Dermis blood vessel endothelial cell (primary cell): Measurements from ENCODE around the gene SYTL4. TPM values are rescaled to one million over a fixed set of nuclear protein-coding genes. Genes with fewer than 3 reads are reported as not detected.

Experiments used
- DNase-seq: peaks from one replicate; pipeline ENCODE4 v3.0.0; 2010
- total RNA-seq: library from RNA; depleted of rRNA; stranded (reverse); fragments of >200 nt; gene quantifications from 2 replicates; pipeline ENCODE4 v1.2.3, GENCODE V29; 2014

Gene SYTL4
- total RNA-seq, 1 donor from 2014 or later = 31.7 TPM

DNA sequence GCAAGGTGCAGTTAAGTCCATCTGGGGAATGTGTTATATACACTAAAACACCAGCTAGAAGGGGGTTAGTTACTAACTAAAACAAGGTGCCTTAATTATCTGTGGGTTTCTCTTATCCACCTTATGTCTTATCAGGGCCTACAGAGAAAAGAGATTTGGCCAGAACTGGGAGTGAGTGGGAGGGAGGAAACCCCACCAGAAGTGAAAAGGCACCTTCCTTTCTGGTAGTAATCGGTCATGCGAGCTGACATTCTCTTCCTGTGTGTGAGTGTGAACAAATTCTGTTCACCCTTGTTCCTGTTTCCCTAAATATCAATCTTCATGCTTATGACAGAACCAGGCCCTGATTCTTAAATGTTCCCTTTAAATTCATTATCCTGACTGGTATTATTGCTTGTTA, 44.4 kb downstream of the SYTL4 start:
- peak; percentile 20 for DNase-seq

GRCh38 chrX:100687128-100687527, 44.8 kb downstream of the SYTL4 start:
- DNase-seq = no peak

DNA sequence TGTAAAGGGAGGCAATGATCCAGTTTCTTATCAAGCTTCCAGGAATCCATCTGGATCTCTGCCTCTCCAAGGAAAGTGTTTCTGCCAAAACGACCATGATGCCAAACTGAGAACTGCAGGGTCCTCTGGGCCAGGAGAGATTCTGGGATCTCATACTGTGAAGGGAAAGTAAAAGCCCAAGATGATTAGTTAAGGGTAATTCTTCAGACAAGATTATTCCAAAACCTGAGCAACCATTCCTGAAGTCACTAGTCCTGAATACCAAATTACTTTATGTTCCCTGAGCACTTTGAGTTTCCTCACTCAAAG, 46.0 kb downstream of the SYTL4 start:
- no peak for DNase-seq

GRCh38 chrX:100685284-100685996, 46.5 kb downstream of the SYTL4 start:
- DNase-seq = peak; percentile 88

DNA sequence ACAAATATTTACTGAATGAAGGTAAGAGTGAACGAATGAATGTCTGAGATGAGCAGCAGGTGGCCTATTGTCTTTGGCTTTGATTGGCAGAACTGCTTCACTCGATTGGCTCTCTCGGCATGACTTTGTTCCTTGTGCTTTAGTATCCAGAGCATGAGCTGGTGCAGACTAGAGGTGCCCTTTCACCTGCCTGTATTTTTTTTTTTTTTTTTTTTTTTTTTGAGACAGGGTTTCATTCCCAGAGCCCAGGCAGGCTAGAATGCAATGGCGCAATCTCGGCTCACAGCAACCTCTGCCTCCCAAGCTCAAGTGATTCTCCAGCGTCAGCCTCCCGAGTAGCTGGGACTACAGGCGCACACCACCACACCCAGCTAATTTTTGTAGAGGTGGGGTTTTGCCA, 49.0 kb downstream of the SYTL4 start:
- DNase-seq = no peak

DNA sequence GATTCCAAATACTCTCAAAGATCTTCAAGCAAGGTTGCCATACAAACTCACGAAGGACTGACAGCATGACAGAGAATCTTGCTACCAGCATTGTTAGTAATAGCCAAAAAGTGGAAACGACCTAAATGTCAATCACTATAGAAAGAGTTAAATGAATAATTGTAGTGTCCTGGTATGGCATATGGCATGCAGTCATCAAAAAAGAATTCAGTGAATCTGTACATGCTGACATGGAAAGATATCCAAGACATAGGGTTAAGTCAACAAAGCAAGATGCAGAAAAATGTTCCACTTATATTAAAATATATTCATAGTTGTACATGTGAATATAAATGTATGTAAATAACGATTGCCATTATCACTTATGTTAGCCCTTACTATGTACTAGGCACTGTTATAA, 50.3 kb downstream of the SYTL4 start:
- no peak for DNase-seq

DNA sequence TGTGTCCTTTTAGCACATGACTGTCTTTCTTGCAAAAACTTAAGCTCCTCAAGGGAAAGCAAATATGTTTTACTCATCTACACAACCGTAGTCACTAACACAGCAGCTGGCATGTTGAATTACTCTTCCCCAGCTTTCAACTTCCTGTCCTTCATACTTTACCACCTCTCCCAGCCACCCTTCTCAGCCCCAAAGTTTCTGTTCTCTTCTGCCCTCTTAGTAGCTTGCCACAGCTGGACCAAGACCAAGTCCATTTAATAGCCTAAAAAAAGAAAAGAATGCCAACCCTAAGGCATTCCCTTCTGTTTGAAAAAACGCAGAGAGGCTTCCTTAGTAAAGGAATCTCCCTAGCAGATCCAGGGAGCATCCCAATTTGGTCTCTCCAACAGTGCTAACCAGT, 51.2 kb downstream of the SYTL4 start:
- DNase-seq = no peak

DNA sequence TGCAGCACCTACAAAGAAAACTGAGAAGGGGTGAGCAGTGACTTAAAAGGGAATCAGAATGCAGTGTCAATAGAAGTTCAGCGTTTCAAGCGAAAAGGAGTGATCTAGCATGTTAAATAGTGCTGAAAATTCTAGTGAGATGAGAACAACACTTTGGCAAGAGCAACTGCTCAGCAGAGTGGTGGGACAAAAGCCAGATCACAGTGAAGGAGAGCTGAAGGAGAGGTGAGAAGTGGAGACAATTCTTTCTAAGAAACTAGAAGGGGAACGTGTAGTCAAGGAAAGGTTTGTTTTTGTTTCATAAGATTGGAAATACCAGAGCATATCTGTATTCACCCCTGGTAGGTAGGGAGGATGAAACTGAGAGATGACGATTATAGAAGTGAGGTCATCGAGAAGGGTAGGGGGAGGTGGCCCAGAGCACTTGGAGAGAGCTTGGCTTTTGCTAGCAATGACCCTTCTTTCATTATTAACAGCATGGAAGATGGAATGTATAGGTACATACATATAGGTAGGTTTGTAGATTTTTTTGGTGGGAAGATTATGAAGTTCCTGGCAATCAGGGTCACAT, 54.2 kb downstream of the SYTL4 start:
- DNase-seq = no peak

DNA sequence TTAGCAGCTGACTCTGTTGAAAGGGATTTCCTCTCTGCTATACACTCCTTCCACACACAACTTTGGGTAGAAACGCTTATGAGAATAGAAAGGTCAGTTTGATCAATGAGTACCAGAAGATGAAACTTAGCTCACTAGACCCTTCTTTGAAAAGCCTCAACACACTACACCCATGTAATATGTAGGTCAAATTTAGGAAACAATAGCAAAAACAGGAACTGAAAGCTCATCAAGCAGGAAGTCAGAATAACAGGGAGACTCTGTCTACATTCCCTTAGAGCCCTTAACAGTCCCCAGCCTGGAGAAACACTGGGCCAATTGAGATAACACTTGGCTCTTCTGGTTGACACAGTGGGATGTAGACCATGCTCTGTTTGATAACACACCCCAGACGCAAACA, 57.2 kb downstream of the SYTL4 start:
- peak; percentile 22 for DNase-seq

GRCh38 chrX:100673397-100673953, 58.4 kb downstream of the SYTL4 start:
- peak; percentile 68 for DNase-seq

- no peak for DNase-seq
Observed at GRCh38 chrX:100672966-100673365, 59.0 kb downstream of the SYTL4 start.

- no peak for DNase-seq
Observed at GRCh38 chrX:100663642-100664041, 68.3 kb downstream of the SYTL4 start.

GRCh38 chrX:100662796-100663195, 69.1 kb downstream of the SYTL4 start:
- DNase-seq = peak; percentile 42

GRCh38 chrX:100662170-100662569, 69.8 kb downstream of the SYTL4 start:
- DNase-seq = no peak

DNA sequence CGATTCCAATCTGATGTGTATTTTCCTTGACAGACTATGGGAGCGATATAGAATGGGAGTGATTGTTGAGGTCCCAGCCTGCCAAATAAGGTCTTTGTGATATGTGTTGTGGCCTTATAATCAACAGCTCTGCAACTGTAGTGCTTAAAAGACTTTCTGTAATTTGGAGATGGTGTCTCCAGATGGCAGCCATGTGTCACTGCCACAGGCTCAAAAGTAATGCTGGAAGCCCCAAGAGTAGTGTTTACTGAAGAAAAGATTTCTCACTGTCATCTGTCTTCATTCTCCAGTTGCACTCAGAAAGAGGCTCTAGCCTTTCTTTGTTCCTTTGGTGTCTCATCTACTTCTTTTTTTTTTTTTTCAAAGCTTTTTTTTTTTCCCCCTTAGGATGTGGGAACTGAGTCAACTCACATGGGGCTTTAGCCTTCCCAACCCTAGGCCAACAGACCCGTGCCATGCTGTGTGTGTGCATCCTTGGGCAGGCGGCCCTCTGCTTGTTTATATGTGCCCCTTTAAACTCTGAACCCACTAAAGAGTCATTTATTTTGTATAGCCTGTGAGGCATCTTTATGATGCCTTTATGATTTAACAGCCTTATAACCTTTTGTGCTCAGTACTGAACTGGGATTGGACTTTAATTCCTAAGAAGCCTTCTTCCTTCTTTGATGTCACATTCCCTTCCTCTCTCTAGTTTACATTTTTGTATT, 72.3 kb downstream of the SYTL4 start:
- DNase-seq = peak; percentile 27

DNA sequence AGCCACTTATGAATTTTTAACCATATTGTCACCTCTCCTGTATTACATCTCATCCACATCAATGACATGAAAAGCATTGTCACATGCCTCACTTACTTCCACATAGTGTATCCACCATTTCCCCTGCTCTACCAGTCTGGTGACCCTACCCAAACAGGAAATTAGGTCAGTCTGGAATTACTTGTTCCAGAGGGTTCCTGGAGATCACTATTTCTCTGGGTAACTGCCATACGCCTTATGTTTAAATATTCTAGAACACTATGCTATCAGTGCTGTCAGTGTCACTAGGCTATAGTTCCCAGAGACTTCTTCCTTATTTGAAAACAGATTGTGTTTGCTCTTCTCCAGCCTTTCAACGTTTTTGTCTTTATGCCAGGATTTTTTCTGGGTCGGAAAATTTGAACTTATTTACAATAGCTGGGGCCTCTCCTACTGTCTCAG, 73.0 kb downstream of the SYTL4 start:
- DNase-seq = peak; percentile 69

DNA sequence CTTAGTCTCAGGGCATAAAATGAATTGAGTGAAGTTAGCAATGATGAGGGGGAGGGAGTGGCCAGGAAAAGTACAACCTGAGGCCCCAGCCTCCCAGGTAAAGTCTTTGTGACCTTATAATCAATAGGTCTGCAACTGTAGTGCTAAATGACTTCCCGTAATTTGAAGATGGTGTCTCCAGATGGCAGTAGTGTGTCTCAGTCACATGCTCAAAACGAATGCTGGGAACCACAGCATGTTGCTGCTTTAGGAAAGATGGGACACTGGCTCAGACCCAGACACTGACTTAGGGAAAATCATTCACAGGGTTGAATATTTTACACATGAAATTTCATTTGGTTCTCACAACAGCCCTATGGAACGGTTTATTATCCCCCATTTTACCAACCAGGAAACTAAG, 77.7 kb downstream of the SYTL4 start:
- DNase-seq = peak; percentile 58

GRCh38 chrX:100652266-100652665, 79.7 kb downstream of the SYTL4 start:
- no peak for DNase-seq

- DNase-seq = no peak
Observed at GRCh38 chrX:100650841-100651240, 81.1 kb downstream of the SYTL4 start.

GRCh38 chrX:100649550-100650356, 82.2 kb downstream of the SYTL4 start:
- peak; percentile 93 for DNase-seq

DNA sequence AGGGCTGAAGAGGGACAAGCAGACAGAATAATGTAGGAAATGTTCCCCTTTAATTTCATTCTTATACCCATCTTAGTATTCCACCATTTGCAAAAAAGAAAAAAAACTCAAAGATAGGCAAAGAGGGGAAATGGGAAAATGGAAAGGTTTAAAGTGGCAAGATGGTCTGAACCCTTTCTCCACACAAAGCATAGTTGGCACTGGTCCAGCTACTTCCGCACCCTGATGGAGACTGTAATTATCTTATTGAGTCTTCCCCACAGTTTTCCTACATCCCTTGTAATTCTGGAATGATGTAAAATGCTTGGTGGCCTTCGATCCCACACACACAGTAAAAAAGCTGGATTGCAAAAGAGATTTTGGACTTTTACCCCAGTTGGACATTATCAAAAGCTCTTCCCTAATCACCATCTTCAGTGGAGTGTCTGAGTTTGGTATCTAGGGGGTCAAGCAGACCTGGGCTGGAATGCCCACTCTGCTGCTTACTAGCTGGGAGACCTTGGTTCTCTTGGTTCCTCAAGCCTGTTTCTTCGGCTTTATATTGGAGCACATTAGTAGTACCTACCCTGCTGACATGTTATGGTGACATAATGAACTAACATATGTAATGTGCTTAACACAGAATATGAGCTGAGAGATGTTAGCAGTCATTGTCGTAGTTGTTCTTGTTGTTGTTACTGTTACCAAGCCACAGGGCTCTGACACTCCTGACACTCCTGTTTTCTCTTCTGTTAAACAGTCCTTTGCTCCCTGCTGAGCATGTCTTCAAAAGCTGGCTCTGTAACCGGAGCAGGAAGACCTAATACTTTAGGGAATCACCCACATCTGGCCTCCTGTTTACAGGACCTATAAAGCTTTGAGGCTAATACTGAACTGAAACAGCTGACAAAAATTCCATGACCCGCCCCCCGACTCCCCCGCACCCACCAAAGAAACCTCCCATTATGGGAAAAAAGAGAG, 83.2 kb downstream of the SYTL4 start:
- peak; percentile 63 for DNase-seq

DNA sequence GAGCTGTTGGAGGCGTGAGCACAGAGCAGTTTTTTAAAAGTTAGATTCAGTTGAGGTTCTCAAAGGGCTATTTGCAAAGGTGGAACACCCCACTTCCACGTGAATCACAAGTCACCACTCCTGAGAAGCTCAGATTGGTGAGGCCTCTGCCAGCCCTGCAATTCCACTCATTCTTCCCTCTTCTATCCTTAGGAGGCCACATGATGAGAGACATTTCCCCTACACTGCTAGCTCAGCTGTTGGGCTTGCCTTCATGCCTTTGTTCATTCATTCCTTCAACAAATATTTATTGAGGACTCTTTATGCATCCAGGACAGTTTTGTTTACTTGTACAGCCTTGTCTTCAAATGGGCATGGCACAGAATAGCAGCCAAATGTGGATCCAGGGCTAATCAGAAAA, 84.2 kb downstream of the SYTL4 start:
- DNase-seq = no peak
